Mucosa of stomach (tissue), 1 donor: ENCODE measurements around the gene GMPR2.

Experiments
- H3K27me3 ChIP-seq: one replicate; pipeline ENCODE4 v1.7.0; 2013; ENCODE audit warnings: mild to moderate bottlenecking, low read length; ENCODE audit not compliant: control insufficient read depth, insufficient read depth
- H3K36me3 ChIP-seq: one replicate; pipeline ENCODE4 v1.7.0; 2013; ENCODE audit warnings: low read length; ENCODE audit not compliant: control insufficient read depth, insufficient read depth
- H3K4me1 ChIP-seq: one replicate; pipeline ENCODE4 v1.7.0; 2013; ENCODE audit warnings: mild to moderate bottlenecking, low read length; ENCODE audit not compliant: control insufficient read depth, insufficient read depth
- H3K4me3 ChIP-seq: one replicate; pipeline ENCODE4 v1.7.0; 2013; ENCODE audit warnings: low read length
- H3K9ac ChIP-seq: one replicate; pipeline ENCODE4 v1.7.0; 2013; ENCODE audit warnings: mild to moderate bottlenecking, low read length, moderate library complexity
- H3K9me3 ChIP-seq: one replicate; pipeline ENCODE4 v1.7.0; 2013; ENCODE audit warnings: mild to moderate bottlenecking, low read length, moderate library complexity; ENCODE audit not compliant: control insufficient read depth
- donor health status: Pancreatic carcinoma.

Gene GMPR2

DNA sequence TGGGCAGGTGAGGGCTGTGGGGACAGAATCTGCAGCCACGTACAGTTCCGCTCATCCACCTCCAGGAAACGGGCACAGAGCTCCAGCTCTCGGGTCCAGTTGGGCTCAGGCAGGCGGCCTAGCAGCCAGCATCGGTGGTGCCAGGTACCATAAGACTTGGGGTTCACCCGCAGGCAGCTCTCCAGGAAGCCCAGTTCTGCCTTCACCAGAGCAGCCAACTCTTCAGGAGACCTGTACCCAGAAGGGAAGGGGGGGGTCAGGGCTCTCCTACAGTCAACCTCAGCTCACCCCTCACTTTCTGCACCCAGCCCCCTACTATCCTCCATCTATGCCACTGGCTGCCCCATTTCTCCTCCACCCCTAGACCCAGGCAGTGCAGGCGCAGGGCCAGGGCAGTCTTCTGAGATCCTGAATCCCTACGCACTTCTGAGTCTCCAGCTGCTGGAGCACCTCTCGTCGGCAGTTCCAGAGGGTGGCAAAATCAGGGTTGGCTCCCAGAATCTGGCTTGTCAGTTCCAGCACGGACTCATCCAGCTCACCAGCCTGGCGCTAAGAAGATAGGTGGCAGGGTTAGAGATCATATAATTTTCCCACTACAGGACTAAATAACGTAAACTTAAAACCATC, 37.3 kb downstream of the GMPR2 start:
- H3K9me3 ChIP-seq = no peaks in the 10 kb centered on the region
- peaks cover 18% of the 10 kb centered on the region for H3K4me1 ChIP-seq
- no peaks in the 10 kb centered on the region for H3K27me3 ChIP-seq
- H3K4me3 ChIP-seq = no peak overlapping the region
- H3K9ac ChIP-seq = no peak overlapping the region
- no peaks in the 10 kb centered on the region for H3K36me3 ChIP-seq

DNA sequence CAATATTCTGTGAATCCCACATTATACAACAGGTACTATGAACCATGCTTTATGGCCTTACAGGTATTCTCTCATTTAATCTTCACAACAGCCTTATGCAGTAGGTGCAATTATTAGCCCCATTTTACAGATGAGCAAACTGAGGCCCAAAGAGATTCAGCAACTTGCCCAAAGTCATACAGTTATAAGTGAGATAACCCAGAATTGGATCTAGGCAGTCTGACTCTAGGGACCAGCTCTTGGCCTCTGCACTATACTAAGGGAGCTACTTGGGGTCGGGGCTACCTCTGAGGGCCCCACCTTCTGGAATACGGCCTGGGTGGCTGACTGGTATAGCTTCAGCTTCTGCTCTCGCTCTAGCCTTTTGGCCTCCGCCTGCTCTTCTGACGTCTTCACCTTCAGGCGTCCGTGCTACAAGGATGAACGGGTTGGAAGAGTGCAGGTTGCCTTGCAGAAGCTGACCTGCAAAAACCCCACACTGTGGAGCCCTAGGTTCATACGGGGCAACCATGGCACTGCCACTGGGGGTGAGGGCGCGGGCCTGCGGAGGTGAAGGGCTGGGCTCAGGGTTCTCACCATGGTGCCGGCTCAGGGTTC, 37.9 kb downstream of the GMPR2 start:
- H3K9me3 ChIP-seq = no peaks in the 10 kb centered on the region
- H3K4me1 ChIP-seq = peaks cover 18% of the 10 kb centered on the region
- no peaks in the 10 kb centered on the region for H3K36me3 ChIP-seq
- H3K9ac ChIP-seq = peak overlapping the region; percentile 98
- H3K27me3 ChIP-seq = no peaks in the 10 kb centered on the region
- H3K4me3 ChIP-seq = peak overlapping the region; percentile 52

DNA sequence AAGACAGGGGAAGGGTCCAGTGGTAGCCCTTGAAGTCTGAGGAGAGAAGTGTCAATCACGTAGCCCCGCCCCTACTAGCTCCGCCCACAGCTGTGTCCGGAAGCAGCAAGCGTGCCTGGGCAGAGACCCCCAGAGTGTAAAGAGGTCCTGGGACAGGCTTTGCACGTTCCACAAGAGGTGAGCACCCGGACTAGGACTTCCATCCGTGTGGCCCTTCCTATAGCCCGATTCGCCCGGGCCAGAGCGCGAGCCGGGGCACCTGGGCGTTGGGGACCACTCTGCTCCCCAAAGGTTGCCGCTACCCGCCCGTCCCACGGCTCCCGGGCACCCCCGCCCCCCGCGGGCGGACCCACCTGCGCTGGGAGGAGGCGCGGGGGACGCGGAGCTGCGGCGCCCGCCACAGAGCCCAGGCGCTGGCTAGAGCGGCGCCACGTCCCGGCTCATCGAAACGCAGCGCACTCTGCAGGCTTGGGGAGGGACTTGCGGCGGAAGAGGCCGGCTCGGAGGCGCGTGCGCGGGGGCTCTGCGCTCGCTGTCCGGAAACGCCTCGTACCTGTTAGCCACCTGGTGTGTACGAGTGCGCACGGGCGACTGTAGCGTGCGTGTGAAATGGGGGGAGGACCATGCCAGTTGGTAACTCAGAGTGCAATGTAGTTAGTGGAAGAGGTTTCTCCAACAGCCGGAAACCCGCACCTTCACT, 38.6 kb downstream of the GMPR2 start, which contains the start of gene RABGGTA:
TSS of gene RABGGTA (minus strand) at position 464 of the 700 bp plus-strand sequence. CDS start 482 bp downstream, outside the sequence.
- no peaks in the 10 kb centered on the region for H3K36me3 ChIP-seq
- no peaks in the 10 kb centered on the region for H3K9me3 ChIP-seq
- H3K9ac ChIP-seq = peak within 1 kb of the TSS; percentile 98
- H3K27me3 ChIP-seq = no peaks in the 10 kb centered on the region
- H3K4me3 ChIP-seq = peak within 1 kb of the TSS; percentile 52
- H3K4me1 ChIP-seq = peaks cover 18% of the 10 kb centered on the region

DNA sequence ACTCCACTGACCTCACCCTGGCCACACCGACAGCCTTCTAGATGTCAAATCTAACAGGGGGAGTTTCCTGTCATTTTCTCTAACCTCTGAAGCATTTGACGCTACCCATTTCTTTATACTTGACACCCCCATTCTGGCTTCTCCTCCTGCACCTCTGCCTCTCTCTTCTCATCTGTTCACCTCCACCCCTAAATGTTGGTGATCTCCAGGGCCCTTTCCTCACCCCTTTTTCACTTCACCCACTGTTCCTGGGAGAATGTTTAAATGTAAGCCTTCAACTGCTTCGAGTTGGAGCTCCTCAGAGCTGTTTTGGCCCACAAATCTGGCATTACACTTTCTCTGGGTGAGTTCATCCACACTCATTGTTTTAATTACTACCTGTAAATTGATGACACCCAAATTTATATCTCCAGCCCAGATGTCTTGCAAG, 39.1 kb downstream of the GMPR2 start:
- H3K36me3 ChIP-seq = no peaks in the 10 kb centered on the region
- H3K9ac ChIP-seq = peak overlapping the region; percentile 98
- H3K4me1 ChIP-seq = peaks cover 18% of the 10 kb centered on the region
- no peaks in the 10 kb centered on the region for H3K9me3 ChIP-seq
- peak overlapping the region; percentile 52 for H3K4me3 ChIP-seq
- no peaks in the 10 kb centered on the region for H3K27me3 ChIP-seq

DNA sequence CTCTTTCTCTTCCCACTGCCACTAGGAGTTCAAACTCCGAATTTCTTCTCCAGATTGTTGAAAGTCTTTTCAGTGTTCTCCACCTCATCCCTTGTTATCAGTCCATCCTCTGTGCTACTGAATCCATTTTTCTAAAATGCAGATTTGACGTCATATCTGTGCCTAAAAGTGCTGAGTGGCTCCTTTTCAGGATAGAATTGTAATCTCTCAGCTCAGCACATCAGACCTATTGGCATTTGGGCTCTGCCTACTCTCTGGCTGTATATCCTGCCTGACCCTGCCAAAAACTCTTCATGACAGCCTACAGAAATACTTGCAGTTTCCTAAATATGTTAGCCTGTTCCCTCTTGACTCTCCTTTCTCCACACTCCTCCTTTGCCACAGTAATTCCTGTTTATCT, 39.7 kb downstream of the GMPR2 start:
- no peaks in the 10 kb centered on the region for H3K9me3 ChIP-seq
- H3K9ac ChIP-seq = no peak overlapping the region
- H3K4me3 ChIP-seq = no peak overlapping the region
- peaks cover 18% of the 10 kb centered on the region for H3K4me1 ChIP-seq
- no peaks in the 10 kb centered on the region for H3K27me3 ChIP-seq
- H3K36me3 ChIP-seq = no peaks in the 10 kb centered on the region

DNA sequence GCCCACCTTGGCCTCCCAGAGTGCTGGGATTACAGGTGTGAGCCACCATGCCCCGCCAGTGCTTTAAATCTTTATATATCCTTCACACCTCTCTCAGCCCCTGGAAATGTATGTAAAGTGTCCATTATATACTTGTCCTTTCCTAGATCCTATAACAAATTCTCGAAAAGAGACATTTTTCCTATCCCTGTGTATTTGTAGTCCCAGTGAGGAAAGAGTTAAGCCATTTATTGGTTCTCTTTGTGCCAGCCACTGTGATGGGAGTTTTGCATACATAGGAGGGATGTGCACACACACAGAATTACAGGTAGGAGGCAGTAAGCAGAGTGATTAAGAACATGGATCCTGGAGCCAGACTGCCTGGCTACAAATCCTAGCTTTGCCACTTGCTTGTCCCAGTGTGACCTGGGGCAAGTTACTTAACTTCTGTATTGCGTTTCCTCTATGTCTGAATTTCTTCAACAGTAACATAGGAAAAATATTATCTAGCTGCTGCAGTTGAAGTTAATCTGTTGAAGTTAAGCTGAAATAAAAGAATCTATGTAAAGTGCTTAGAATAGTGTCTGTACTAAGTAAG, 40.8 kb downstream of the GMPR2 start:
- Histone ChIP-seq H3K9ac (no peak overlapping the region), H3K9me3 (no peaks in the 10 kb centered on the region), H3K4me3 (no peak overlapping the region), H3K36me3 (no peaks in the 10 kb centered on the region), H3K27me3 (no peaks in the 10 kb centered on the region), H3K4me1 (peaks cover 18% of the 10 kb centered on the region)

DNA sequence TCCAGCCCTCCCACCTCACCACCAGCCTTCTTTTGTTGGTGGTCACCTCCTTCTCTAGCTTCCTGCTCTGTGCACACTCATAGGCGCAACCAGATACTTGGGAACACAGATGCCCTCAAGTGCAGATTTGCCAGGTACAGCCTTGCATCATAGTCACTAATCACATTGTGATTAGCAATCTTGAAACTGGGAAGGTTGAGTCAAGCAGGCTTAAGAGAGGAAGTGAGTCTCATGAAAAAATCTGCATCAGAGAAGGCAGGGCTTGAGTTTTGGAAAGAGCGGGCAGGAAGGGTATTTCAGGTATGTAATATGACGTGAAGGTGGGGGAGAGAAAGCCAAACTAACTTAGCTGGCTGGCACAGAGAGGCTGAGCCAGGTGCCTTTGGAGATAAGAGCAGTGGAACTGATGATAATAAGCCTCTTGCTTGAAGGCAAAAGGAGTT, 41.4 kb downstream of the GMPR2 start:
- H3K9ac ChIP-seq = no peak overlapping the region

DNA sequence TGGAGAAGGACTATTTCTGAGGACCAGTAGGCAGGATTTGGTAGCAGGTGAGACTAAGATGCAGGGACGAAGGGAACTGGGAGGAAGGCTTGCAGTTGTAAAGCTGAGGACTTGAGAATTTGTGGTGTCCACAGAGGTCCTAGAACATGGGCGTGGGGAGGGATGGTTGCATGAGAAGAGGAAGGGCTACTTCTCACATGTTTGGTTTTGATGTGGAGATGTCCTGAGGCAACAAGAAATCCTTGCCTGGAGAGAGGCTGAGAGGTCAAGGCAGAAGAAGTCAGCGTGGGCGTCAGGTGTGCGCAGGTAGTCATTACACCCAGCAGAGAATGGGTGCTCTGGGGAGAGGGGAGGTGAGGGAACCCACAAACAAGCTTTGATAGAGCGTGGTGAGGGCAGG, 44.3 kb downstream of the GMPR2 start:
- peaks cover 8% of the 10 kb centered on the region for H3K4me1 ChIP-seq
- H3K9ac ChIP-seq = no peak overlapping the region
- H3K27me3 ChIP-seq = no peaks in the 10 kb centered on the region
- H3K4me3 ChIP-seq = no peak overlapping the region
- H3K36me3 ChIP-seq = no peaks in the 10 kb centered on the region
- no peaks in the 10 kb centered on the region for H3K9me3 ChIP-seq

More for the DNA sequence above, 41.4 kb downstream of the GMPR2 start:
- no peaks in the 10 kb centered on the region for H3K27me3 ChIP-seq
- no peak overlapping the region for H3K4me3 ChIP-seq
- peaks cover 18% of the 10 kb centered on the region for H3K4me1 ChIP-seq
- H3K9me3 ChIP-seq = no peaks in the 10 kb centered on the region
- H3K36me3 ChIP-seq = no peaks in the 10 kb centered on the region

DNA sequence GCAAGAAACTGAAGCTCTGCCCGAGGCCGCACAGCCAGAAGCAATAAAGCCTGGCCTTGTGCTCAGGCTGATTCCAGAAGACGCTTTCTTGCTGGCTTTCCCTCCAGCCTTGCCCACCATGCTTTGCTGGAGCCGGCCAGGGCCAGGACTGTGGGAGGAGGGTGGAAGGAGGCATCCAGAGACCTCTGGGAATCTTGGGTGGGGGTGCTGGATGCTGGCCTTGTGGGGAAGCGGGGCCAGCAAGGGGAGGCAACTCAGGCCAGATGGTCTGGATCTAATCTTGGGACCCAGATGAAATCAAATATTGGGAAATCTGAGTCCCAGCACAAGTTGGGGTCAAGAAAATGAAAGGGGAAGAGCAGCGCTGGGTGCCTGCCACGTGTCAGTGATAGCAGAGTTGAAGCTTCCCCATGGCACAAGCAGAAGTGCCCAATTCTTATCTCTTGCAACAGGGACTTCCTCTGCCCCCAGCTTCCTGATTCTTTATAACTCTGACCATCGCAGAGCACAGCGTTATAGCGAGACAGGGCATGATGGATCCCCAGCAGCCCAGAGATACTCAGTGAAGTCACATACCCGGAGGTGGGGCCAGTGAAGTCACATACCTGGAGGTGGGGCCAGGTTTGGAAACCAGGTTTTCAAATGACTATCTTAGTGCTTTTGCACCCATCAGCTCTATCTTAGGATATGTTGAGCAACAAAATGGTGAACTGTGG, 45.0 kb downstream of the GMPR2 start:
- Histone ChIP-seq H3K27me3 (no peaks in the 10 kb centered on the region), H3K9ac (no peak overlapping the region), H3K4me1 (peaks cover 8% of the 10 kb centered on the region), H3K4me3 (no peak overlapping the region), H3K36me3 (no peaks in the 10 kb centered on the region), H3K9me3 (no peaks in the 10 kb centered on the region)

DNA sequence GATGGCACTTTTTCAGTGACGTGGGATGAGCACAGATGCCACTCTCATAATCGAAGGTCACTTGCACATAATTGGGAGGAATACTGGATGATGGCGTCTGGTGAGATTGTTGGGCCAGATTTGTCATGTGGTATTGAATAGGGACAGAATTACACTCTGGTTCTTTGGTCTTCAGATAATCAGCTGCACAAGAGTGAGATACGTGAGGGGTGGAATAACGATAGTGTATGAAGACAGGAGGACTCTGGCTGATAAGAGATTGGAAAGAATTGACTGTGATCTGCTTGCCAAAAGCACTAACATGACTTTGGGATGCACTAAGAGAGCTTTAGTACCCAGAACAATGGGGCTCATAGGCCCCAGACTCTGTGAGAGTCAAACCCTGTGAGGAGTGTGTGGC, 45.7 kb downstream of the GMPR2 start:
- Histone ChIP-seq H3K9ac (no peak overlapping the region), H3K4me1 (peaks cover 8% of the 10 kb centered on the region), H3K27me3 (no peaks in the 10 kb centered on the region), H3K36me3 (no peaks in the 10 kb centered on the region), H3K4me3 (no peak overlapping the region), H3K9me3 (no peaks in the 10 kb centered on the region)

DNA sequence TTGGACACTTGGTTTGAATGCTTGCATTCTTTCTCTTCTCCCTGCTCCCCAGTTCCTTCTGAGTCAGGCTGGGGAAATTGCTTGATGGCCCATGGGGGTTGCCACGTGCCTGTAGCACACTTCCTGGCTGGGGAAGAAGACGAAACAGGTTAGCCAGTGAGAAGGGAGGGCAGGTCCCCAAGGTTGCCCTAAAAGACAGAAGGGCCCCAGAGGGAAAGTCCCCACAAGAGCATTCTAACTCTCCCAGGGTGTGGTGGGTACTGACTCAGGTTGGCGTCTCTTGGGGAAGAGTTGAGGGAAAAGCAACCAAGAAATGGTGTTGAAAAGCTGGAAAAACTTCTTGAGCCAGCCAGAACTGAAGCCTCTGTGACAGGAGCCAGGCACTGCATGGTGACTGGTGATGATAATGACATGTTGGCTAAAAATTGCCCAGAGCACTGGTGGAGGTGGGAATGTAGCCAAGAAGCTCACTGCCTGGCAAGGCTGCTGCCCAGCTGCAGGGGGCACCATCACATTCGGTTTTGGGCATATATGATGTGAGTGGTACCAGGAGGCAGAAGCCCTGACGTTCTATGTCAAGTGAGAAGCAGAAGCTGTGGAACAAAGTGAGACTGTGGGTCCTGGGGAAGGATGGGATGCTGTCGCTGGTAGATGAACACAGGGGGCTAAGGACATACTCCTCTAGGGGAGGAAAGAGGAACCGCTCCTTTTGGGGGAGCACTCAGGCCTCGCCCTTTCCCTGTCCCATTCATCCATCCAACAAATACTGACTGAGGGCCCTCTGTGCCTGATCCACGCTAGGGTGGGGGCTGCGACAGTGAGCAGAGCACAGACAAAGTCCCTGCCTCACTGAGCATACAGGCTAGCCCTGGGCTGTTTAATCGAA, 46.8 kb downstream of the GMPR2 start:
- Histone ChIP-seq H3K9me3 (no peaks in the 10 kb centered on the region), H3K4me1 (peaks cover under 1% of the 10 kb centered on the region), H3K36me3 (no peaks in the 10 kb centered on the region), H3K4me3 (no peak overlapping the region), H3K9ac (no peak overlapping the region), H3K27me3 (no peaks in the 10 kb centered on the region)
